ENCODE data around the gene KRT17.
"Not testable (repeated sequence)": the region's sequence is repeated elsewhere in the genome, so short reads cannot be mapped to it uniquely, and the experiment has no call there.

Gene KRT17

GRCh38 chr17:41653892-41654677, 29.7 kb upstream of the KRT17 start:
- no peak for DNase-seq

- no peak for DNase-seq
Observed at GRCh38 chr17:41653421-41653820, 29.0 kb upstream of the KRT17 start.

- DNase-seq: no peak
Observed at GRCh38 chr17:41652461-41652970, 28.1 kb upstream of the KRT17 start.

- no peak for DNase-seq
Observed at GRCh38 chr17:41651625-41652460, 27.5 kb upstream of the KRT17 start.

- DNase-seq: no peak
Observed at GRCh38 chr17:41650794-41651624, 26.6 kb upstream of the KRT17 start.

- no peak for DNase-seq
Observed at GRCh38 chr17:41649923-41650519, 25.6 kb upstream of the KRT17 start.

- DNase-seq: peak; percentile 90
Observed at GRCh38 chr17:41648411-41649195, 24.2 kb upstream of the KRT17 start.

GRCh38 chr17:41647940-41648410, 23.6 kb upstream of the KRT17 start:
- peak; percentile 94 for DNase-seq

GRCh38 chr17:41647038-41647813, 22.9 kb upstream of the KRT17 start:
- no peak for DNase-seq

- DNase-seq: no peak
Observed at GRCh38 chr17:41642252-41643156, 18.1 kb upstream of the KRT17 start.

GRCh38 chr17:41640596-41640995, 16.2 kb upstream of the KRT17 start:
- DNase-seq: not testable (repeated sequence)

GRCh38 chr17:41639492-41640473, 15.4 kb upstream of the KRT17 start:
- no peak for DNase-seq

GRCh38 chr17:41638941-41639340, 14.6 kb upstream of the KRT17 start:
- no peak for DNase-seq

GRCh38 chr17:41638194-41638593, 13.8 kb upstream of the KRT17 start:
- DNase-seq: no peak

GRCh38 chr17:41636652-41637051, 12.3 kb upstream of the KRT17 start:
- DNase-seq: no peak

GRCh38 chr17:41635121-41636097, 11.0 kb upstream of the KRT17 start:
- DNase-seq: no peak

GRCh38 chr17:41634639-41635038, 10.3 kb upstream of the KRT17 start:
- DNase-seq: no peak
